HT1080 (cell line): ENCODE results near the gene CDC42EP5. TPM values are rescaled to one million over a fixed set of nuclear protein-coding genes. Genes with fewer than 3 reads are reported as not detected.

ENCODE experiments used
- small RNA-seq: library from RNA; depleted of rRNA; stranded (forward); fragments of <200 nt; gene quantifications from one replicate; pipeline ENCODE3, GENCODE V24; 2014
- total RNA-seq: library from RNA; depleted of rRNA; stranded (reverse); fragments of >200 nt; shearing (Covaris generic); gene quantifications from 2 replicates; pipeline ENCODE4 v1.2.3, GENCODE V29; 2014; rRNA removed

The CDC42EP5 gene
- total RNA-seq, 1 experiment from 2014 or later = 1.8 TPM

Small RNA genes lying within 50 kb of the gene (small RNA-seq; reads per million reads assigned to genes)
- not detected for gene AC245884.3

Other genes starting within 250 kb of the CDC42EP5 start
- gene LILRA6, start 230.5 kb downstream of the CDC42EP5 start, total RNA-seq = not detected in 2 replicates
- not detected in 2 replicates for gene LILRB5, start 216.0 kb downstream of the CDC42EP5 start, total RNA-seq
- not detected in 2 replicates for gene LILRB2, start 192.2 kb downstream of the CDC42EP5 start, total RNA-seq
- not detected in 2 replicates for gene LILRA5, start 160.1 kb downstream of the CDC42EP5 start, total RNA-seq
- gene LILRA4, start 134.1 kb downstream of the CDC42EP5 start, total RNA-seq = not detected in 2 replicates
- gene LAIR1, start 108.4 kb downstream of the CDC42EP5 start, total RNA-seq = not detected in 2 replicates
- gene TTYH1, start 57.8 kb downstream of the CDC42EP5 start, total RNA-seq = not detected in 2 replicates
- 13.9 and 20.3 TPM in 2 replicates for gene LENG8, start 24.1 kb downstream of the CDC42EP5 start, total RNA-seq
- 5.4 and 6.5 TPM in 2 replicates for gene LENG9, start 9.5 kb downstream of the CDC42EP5 start, total RNA-seq
- not detected in 2 replicates for gene LAIR2, start 29.5 kb upstream of the CDC42EP5 start, total RNA-seq
- gene LILRA2, start 100.5 kb upstream of the CDC42EP5 start, total RNA-seq = not detected in 2 replicates
- not detected in 2 replicates for gene LILRA1, start 120.3 kb upstream of the CDC42EP5 start, total RNA-seq
- gene LILRB1, start 157.2 kb upstream of the CDC42EP5 start, total RNA-seq = not detected in 2 replicates
- gene LILRB4, start 189.7 kb upstream of the CDC42EP5 start, total RNA-seq = not detected in 2 replicates